PFSK-1 (cell line): ENCODE results near the gene TLE2.

Experiments used
- FOXP2 ChIP-seq: optimal IDR thresholded peaks from 2 replicates; pipeline ENCODE3; 2011; ENCODE audit warnings: borderline replicate concordance, control low read depth, inconsistent platforms; ENCODE audit not compliant: insufficient read depth; ENCODE audit errors: extremely low read length, extremely low read depth
- POLR2AphosphoS5 ChIP-seq: IDR thresholded peaks from 2 replicates; pipeline ENCODE4 v1.6.1; 2012; ENCODE audit warnings: low read depth, mild to moderate bottlenecking, control low read depth, low read length, moderate library complexity
- REST ChIP-seq, 2 experiments: IDR thresholded peaks; 2 replicates each; pipeline versions ENCODE4 v1.6.1 to v1.8.0; 2011 to 2012; ENCODE audit warnings: low read depth in 2 of 2, low read length in 2 of 2, control low read depth in 1 of 2, inconsistent platforms in 1 of 2, mild to moderate bottlenecking in 1 of 2, moderate library complexity in 1 of 2; ENCODE audit not compliant: insufficient read depth in 1 of 2
- SIN3A ChIP-seq: IDR thresholded peaks from 2 replicates; pipeline ENCODE4 v1.6.1; 2012; ENCODE audit warnings: mild to moderate bottlenecking, low read length, moderate library complexity, borderline replicate concordance; ENCODE audit not compliant: insufficient read depth
- TAF1 ChIP-seq: IDR thresholded peaks from 2 replicates; pipeline ENCODE4 v1.6.1; 2012; ENCODE audit warnings: low read length, control low read depth, borderline replicate concordance; ENCODE audit not compliant: insufficient read depth

Gene TLE2

GRCh38 chr19:3019211-3019854 is 9.7 kb downstream of the TLE2 start:
- TF ChIP-seq TAF1: no peak

GRCh38 chr19:3017923-3018322 is 11.2 kb downstream of the TLE2 start:
- no peak for TF ChIP-seq SIN3A
- TF ChIP-seq TAF1: no peak
- no peak for TF ChIP-seq FOXP2
- no peak for TF ChIP-seq REST (IDR thresholded peaks at IDR 0.05; ENCODE audit: insufficient read depth in 1 of 2, low read depth in 2 of 2, low read length in 2 of 2)
- TF ChIP-seq POLR2AphosphoS5: no peak

GRCh38 chr19:3015126-3016057 is 13.7 kb downstream of the TLE2 start:
- no peak for TF ChIP-seq POLR2AphosphoS5
- TF ChIP-seq TAF1: no peak

- no peak for TF ChIP-seq SIN3A
- no peak for TF ChIP-seq TAF1
- TF ChIP-seq POLR2AphosphoS5: no peak
- no peak for TF ChIP-seq REST (IDR thresholded peaks at IDR 0.05; ENCODE audit: insufficient read depth in 1 of 2, low read depth in 2 of 2, low read length in 2 of 2)
- no peak for TF ChIP-seq FOXP2
These were observed 14.9 kb downstream of the TLE2 start for GRCh38 chr19:3014135-3014534.

- TF ChIP-seq TAF1 (no peak), FOXP2 (no peak), SIN3A (no peak), POLR2AphosphoS5 (no peak)
These were observed 15.8 kb downstream of the TLE2 start for GRCh38 chr19:3013263-3013725.

GRCh38 chr19:3012621-3013262 is 16.3 kb downstream of the TLE2 start:
- no peak for TF ChIP-seq TAF1
- no peak for TF ChIP-seq SIN3A
- TF ChIP-seq REST (IDR thresholded peaks at IDR 0.05; ENCODE audit: insufficient read depth in 1 of 2, low read depth in 2 of 2, low read length in 2 of 2): no peak
- no peak for TF ChIP-seq FOXP2
- TF ChIP-seq POLR2AphosphoS5: no peak

GRCh38 chr19:3010871-3011270 is 18.2 kb downstream of the TLE2 start:
- no peak for TF ChIP-seq TAF1
- TF ChIP-seq SIN3A: no peak
- TF ChIP-seq REST (IDR thresholded peaks at IDR 0.05; ENCODE audit: insufficient read depth in 1 of 2, low read depth in 2 of 2, low read length in 2 of 2): no peak
- TF ChIP-seq FOXP2: no peak
